Measurements from ENCODE around the gene TRIM2. TPM values are rescaled to one million over a fixed set of nuclear protein-coding genes. Genes with fewer than 3 reads are reported as not detected.

TRIM2 gene
- total and polyA plus RNA-seq, 2 donors, result 15.1 to 119 TPM

DNA sequence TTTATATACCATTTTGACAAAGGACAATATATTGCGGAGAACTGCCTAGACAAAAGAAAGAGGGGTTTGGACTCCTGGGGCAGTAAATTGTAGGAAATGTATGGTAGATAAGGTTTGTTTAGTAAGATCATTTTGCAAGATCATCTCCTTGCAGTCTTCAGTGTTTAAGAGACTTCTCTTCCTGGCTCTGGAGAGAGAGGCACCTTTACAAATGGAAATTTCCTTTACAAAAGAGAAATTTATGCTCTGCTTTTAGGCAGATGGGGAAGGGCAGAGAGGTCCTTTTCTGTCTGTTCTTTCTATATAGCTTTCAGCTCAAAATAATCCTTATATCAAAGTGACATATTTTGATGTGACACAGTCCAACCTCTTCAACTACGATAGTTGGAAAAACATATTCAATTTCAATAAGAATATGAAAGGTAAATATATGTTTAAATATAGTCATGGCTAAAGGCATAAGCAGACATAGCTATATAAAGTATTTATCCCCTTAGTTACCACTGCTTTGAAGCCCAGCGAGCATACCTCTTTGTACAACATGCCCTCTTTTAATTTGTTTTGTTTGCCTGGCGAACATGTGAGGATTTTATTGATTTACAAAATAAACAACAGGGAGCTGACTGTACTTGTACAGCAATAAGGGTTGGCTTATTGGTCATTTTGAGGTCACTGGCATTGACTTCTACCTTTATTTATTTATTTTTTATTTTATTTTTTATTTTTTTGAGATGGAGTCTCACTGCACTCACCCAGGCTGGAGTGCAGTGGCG lies 65.2 kb downstream of the TRIM2 start:
- Histone ChIP-seq H3K27ac (ENCODE audit: low read depth) (peak overlapping the region; percentile 38), H3K4me3 (ENCODE audit: low read depth, low read length) (no peak overlapping the region), H3K4me1 (ENCODE audit: insufficient read depth) (no peaks in the 10 kb centered on the region), H3K36me3 (ENCODE audit: insufficient read depth) (no peaks in the 10 kb centered on the region)
- no peak for DNase-seq (ENCODE audit: extremely low spot score)
- 82% methylated on average over 5 of the region's 5 CpGs for WGBS

DNA sequence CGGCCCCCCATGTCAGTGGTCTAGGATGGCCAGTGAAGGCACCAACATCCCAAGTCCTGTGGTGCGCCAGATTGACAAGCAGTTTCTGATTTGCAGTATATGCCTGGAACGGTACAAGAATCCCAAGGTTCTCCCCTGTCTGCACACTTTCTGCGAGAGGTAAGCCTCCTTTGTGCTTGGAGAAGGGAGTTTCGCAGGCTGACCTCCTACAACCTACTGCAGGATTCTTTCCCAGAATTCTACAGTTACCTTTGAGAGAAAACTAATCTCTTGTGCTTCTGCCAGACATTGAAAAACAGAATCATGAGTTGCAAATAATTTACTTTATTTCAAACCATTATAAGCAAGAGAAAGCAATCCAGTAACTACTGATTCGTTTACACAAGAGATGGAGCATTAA lies 66.1 kb downstream of the TRIM2 start:
- DNase-seq (ENCODE audit: extremely low spot score), result no peak
- 95% methylated on average over 6 of the region's 6 CpGs for WGBS
- no peaks in the 10 kb centered on the region for H3K4me1 ChIP-seq (ENCODE audit: insufficient read depth)
- no peaks in the 10 kb centered on the region for H3K36me3 ChIP-seq (ENCODE audit: insufficient read depth)
- H3K27ac ChIP-seq (ENCODE audit: low read depth), result no peak overlapping the region
- no peak overlapping the region for H3K4me3 ChIP-seq (ENCODE audit: low read depth, low read length)

GRCh38 chr4:153271820-153272219 lies 67.6 kb downstream of the TRIM2 start:
- H3K27ac ChIP-seq (ENCODE audit: low read depth), result no peak overlapping the region
- H3K36me3 ChIP-seq (ENCODE audit: insufficient read depth), result no peaks in the 10 kb centered on the region
- DNase-seq (ENCODE audit: extremely low spot score), result no peak
- H3K4me3 ChIP-seq (ENCODE audit: low read depth, low read length), result no peak overlapping the region
- 93% methylated on average over 2 of the region's 2 CpGs for WGBS
- no peaks in the 10 kb centered on the region for H3K4me1 ChIP-seq (ENCODE audit: insufficient read depth)

GRCh38 chr4:153273751-153274150 lies 69.5 kb downstream of the TRIM2 start:
- Histone ChIP-seq H3K4me1 (ENCODE audit: insufficient read depth) (no peaks in the 10 kb centered on the region), H3K4me3 (ENCODE audit: low read depth, low read length) (no peak overlapping the region), H3K36me3 (ENCODE audit: insufficient read depth) (no peaks in the 10 kb centered on the region), H3K27ac (ENCODE audit: low read depth) (no peak overlapping the region)
- no peak for DNase-seq (ENCODE audit: extremely low spot score)
- WGBS, result 96% methylated on average over 1 of the region's 1 CpG

DNA sequence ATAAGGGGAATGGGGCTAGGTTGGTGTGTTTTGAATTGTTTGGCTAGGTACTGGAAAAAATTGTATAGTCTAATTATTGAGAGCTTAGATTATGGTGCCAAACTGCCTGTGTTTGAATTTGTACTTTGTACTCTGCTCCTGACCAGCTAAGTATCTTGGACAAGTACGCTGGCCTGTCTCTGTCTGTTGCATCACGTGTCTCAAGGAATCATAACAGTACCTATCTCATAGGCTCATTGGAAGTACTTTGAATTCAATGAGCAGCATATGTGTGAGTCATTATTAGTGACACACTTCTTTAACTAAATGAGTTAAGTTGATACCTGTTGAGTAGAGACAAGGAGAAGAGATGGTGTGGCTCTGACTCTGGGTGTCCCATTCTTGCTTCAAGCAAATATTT lies 70.7 kb downstream of the TRIM2 start:
- DNase-seq (ENCODE audit: extremely low spot score), result no peak
- no peak overlapping the region for H3K4me3 ChIP-seq (ENCODE audit: low read depth, low read length)
- 92% methylated on average over 2 of the region's 2 CpGs for WGBS
- H3K27ac ChIP-seq (ENCODE audit: low read depth), result no peak overlapping the region
- H3K4me1 ChIP-seq (ENCODE audit: insufficient read depth), result no peaks in the 10 kb centered on the region
- H3K36me3 ChIP-seq (ENCODE audit: insufficient read depth), result no peaks in the 10 kb centered on the region

DNA sequence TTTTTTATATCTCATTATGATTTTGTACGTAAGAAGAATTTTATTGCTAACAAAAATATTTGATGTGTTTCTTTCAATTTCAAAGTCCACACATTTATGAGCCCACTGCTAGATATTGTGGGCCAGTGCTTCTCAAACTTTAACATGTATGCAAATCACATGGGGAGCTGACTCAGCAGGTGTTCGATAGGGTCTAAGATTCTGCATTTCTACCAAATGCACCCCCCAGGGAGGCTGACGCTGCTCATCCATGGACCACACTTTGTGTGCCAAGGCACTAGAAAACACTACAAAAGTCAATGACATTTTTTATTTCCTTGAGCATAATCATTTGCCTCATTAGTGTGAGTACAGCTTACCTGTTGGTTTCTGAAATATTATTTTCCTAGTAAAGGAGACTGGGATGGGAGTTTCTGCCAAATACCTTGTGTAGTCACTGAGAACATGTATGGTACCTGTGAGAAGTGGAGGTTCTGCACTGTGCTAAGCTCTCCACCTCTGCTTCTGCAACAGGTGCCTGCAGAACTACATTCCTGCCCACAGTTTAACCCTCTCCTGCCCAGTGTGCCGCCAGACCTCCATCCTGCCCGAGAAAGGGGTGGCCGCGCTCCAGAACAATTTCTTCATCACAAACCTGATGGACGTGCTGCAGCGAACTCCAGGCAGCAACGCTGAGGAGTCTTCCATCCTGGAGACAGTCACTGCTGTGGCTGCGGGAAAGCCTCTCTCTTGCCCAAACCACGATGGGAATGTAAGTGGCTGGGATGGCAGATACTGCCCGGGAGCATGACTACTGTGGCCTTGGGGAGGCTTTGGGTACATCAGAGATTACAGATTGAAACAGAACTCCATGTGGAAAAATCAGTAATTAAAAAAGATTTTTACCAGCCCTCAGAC lies 71.4 kb downstream of the TRIM2 start:
- no peak overlapping the region for H3K27ac ChIP-seq (ENCODE audit: low read depth)
- 92% methylated on average over 13 of the region's 13 CpGs for WGBS

DNA sequence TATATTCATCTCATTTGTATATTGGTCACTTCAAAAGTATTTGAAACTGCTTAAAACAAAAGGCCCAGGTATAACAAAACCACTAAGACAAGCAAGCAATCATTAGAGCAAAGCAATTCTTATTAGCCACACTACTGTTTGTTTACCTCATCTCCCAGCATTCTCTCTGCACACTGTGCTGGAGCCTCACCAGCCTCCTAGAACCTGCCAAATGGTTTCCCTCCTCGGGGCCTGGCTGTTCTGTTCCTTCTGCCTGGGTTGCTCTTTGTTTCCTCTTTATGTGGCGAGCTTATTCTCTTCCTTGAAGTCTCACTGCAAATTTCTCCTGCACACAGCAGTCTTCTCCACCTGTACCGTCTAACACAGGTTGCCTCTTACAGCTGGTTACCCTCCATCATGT lies 72.7 kb downstream of the TRIM2 start:
- Histone ChIP-seq H3K27ac (ENCODE audit: low read depth) (no peak overlapping the region), H3K4me1 (ENCODE audit: insufficient read depth) (no peaks in the 10 kb centered on the region), H3K36me3 (ENCODE audit: insufficient read depth) (no peaks in the 10 kb centered on the region), H3K4me3 (ENCODE audit: low read depth, low read length) (no peak overlapping the region)
- 59% methylated on average over 3 of the region's 3 CpGs for WGBS
- no peak for DNase-seq (ENCODE audit: extremely low spot score)

More for the DNA sequence above, 71.4 kb downstream of the TRIM2 start:
- Histone ChIP-seq H3K4me3 (ENCODE audit: low read depth, low read length) (no peak overlapping the region), H3K36me3 (ENCODE audit: insufficient read depth) (no peaks in the 10 kb centered on the region), H3K4me1 (ENCODE audit: insufficient read depth) (no peaks in the 10 kb centered on the region)
- no peak for DNase-seq (ENCODE audit: extremely low spot score)

- H3K36me3 ChIP-seq (ENCODE audit: insufficient read depth), result no peaks in the 10 kb centered on the region
- WGBS, result 85% methylated on average over 1 of the region's 1 CpG
- no peak for DNase-seq (ENCODE audit: extremely low spot score)
- no peaks in the 10 kb centered on the region for H3K4me1 ChIP-seq (ENCODE audit: insufficient read depth)
- no peak overlapping the region for H3K4me3 ChIP-seq (ENCODE audit: low read depth, low read length)
- H3K27ac ChIP-seq (ENCODE audit: low read depth), result no peak overlapping the region
Observed at GRCh38 chr4:153281476-153281875, 77.2 kb downstream of the TRIM2 start.

- no peaks in the 10 kb centered on the region for H3K4me1 ChIP-seq (ENCODE audit: insufficient read depth)
- no peaks in the 10 kb centered on the region for H3K36me3 ChIP-seq (ENCODE audit: insufficient read depth)
- H3K4me3 ChIP-seq (ENCODE audit: low read depth, low read length), result no peak overlapping the region
- no peak overlapping the region for H3K27ac ChIP-seq (ENCODE audit: low read depth)
- no peak for DNase-seq (ENCODE audit: extremely low spot score)
- WGBS, result 91% methylated on average over 4 of the region's 4 CpGs
Observed at GRCh38 chr4:153282023-153282422, 77.8 kb downstream of the TRIM2 start.

GRCh38 chr4:153283260-153283659 lies 79.0 kb downstream of the TRIM2 start:
- Histone ChIP-seq H3K4me1 (ENCODE audit: insufficient read depth) (no peaks in the 10 kb centered on the region), H3K27ac (ENCODE audit: low read depth) (no peak overlapping the region), H3K36me3 (ENCODE audit: insufficient read depth) (no peaks in the 10 kb centered on the region), H3K4me3 (ENCODE audit: low read depth, low read length) (no peak overlapping the region)
- WGBS, result 96% methylated on average over 3 of the region's 3 CpGs
- DNase-seq (ENCODE audit: extremely low spot score), result no peak

DNA sequence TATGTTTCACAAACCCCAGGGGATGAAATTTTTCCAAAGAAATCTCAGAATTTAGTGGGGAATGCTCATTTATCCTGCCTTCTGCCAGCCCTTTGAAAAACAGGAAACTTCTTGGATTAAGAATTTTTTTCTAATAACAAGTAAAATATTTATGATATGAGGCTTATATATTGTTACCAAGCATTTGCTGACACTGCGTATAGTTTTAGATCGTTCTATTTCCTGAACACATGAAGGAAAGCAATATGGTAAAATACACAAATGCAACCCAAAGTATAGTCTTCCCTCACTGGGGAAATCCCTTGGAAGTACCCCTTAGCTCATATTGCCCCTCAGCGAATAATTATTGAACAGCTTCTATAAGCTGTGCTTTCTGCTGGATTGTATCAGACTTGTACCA lies 85.9 kb downstream of the TRIM2 start:
- H3K27ac ChIP-seq (ENCODE audit: low read depth), result no peak overlapping the region
- DNase-seq (ENCODE audit: extremely low spot score), result no peak
- no peak overlapping the region for H3K4me3 ChIP-seq (ENCODE audit: low read depth, low read length)
- H3K36me3 ChIP-seq (ENCODE audit: insufficient read depth), result no peaks in the 10 kb centered on the region
- WGBS, result 85% methylated on average over 3 of the region's 3 CpGs
- no peaks in the 10 kb centered on the region for H3K4me1 ChIP-seq (ENCODE audit: insufficient read depth)

DNA sequence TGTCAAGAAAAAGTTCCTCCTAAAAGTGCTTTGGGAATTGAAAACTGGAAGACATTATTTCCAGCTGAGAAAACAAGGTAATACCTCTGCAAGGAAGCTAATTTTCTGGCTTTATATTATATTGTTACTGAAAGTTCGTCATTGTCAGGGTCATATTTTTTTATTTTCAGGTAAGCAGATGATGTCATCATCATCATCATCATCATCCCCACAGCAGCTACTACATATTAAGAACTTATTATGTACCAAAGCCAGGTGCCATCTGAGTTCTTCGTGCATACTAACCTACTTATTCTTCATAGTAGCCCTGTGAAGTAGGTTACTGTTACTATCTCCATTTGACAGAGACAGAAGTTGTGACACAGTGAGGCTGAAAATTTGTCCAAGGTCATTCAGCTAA lies 87.3 kb downstream of the TRIM2 start:
- H3K36me3 ChIP-seq (ENCODE audit: insufficient read depth), result no peaks in the 10 kb centered on the region
- H3K4me3 ChIP-seq (ENCODE audit: low read depth, low read length), result no peak overlapping the region
- H3K4me1 ChIP-seq (ENCODE audit: insufficient read depth), result no peaks in the 10 kb centered on the region
- DNase-seq (ENCODE audit: extremely low spot score), result no peak
- WGBS, result 92% methylated on average over 2 of the region's 2 CpGs
- no peak overlapping the region for H3K27ac ChIP-seq (ENCODE audit: low read depth)

DNA sequence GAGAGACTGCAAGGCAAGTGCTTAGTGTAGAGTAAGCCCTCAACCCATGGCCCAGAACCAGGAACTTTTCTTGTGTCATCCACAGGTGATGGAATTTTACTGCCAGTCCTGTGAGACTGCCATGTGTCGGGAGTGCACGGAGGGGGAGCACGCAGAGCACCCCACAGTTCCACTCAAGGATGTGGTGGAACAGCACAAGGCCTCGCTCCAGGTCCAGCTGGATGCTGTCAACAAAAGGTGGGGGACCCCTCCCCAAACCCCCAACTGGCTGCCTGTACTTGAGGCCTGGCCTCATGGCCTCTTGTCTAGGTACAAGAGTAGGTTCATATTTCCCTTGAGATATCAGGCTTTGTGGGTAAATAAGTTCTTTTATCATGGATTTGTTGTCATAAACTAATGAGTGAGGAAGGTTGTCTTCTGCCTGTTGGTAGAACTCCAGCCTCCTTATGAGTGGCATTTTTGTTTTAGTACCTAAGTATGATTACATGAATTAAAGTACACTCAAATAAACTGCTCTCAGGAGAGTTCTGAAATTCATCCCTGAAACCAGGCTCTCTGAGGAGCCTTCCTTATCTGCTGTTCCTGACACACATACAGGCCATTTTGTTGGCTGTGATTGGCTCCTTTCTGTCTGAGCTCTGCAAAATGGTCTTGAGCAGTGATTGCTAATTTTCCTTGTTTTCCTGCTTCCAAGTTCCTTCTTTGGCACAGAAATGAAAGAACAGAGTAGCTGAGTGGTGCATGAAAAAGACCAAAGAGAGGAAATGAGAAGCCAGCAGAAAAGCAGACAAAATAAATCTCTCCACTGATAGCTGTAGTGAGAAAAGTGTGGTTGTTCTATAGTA lies 88.9 kb downstream of the TRIM2 start:
- no peak overlapping the region for H3K4me3 ChIP-seq (ENCODE audit: low read depth, low read length)
- no peak for DNase-seq (ENCODE audit: extremely low spot score)
- no peaks in the 10 kb centered on the region for H3K4me1 ChIP-seq (ENCODE audit: insufficient read depth)
- WGBS, result 93% methylated on average over 4 of the region's 4 CpGs
- H3K36me3 ChIP-seq (ENCODE audit: insufficient read depth), result no peaks in the 10 kb centered on the region
- H3K27ac ChIP-seq (ENCODE audit: low read depth), result no peak overlapping the region
